K562 (cell line): ENCODE data around the gene B3GAT1.

Source experiments
- BRF2 ChIP-seq: IDR thresholded peaks from 3 replicates; pipeline ENCODE4 v1.6.1; 2011; ENCODE audit warnings: borderline replicate concordance, mild to moderate bottlenecking; ENCODE audit not compliant: insufficient read length, insufficient read depth
- CTCF ChIP-seq, 3 experiments: IDR thresholded peaks in 2 of 3; conservative IDR thresholded peaks in 1 of 3; 2 replicates each; pipeline ENCODE4 v1.5.1; 2011 to 2012; ENCODE audit warnings: low read length in 3 of 3, mild to moderate bottlenecking in 3 of 3, control low read depth in 2 of 3, improper control_type of control experiment in 1 of 3, inconsistent platforms in 1 of 3, low read depth in 1 of 3, mixed read lengths in 1 of 3, moderate library complexity in 1 of 3; ENCODE audit not compliant: insufficient read depth in 2 of 3
- E4F1 ChIP-seq: fragments of 250-450 bp; sonication (Bioruptor Pico); IDR thresholded peaks from 2 replicates; pipeline ENCODE4 v1.5.0; 2021; ENCODE audit warnings: mild to moderate bottlenecking, borderline replicate concordance
- POLR2A ChIP-seq: fragments of 450-650 bp; conservative IDR thresholded peaks from 2 replicates; pipeline ENCODE4 v1.6.1; 2016
- PRPF4 ChIP-seq: fragments of 200-400 bp; formaldehyde crosslinking; IDR thresholded peaks from one replicate; pipeline ENCODE4 v1.6.1; 2017; ENCODE audit warnings: low read length, low read depth, mild to moderate bottlenecking; ENCODE audit not compliant: insufficient read depth, poor library complexity, severe bottlenecking
- RCOR1 ChIP-seq, 2 experiments: IDR thresholded peaks; 2 replicates each; pipeline ENCODE4 v1.6.1; 2012; ENCODE audit warnings: low read depth in 2 of 2, low read length in 2 of 2, borderline replicate concordance in 1 of 2, improper control_type of control experiment in 1 of 2
- ZNF766 ChIP-seq: fragments of 200-800 bp; sonication (Bioruptor generic); conservative IDR thresholded peaks from 2 replicates; pipeline ENCODE4 v1.6.1; 2016; ENCODE audit warnings: missing genetic modification characterization, missing compliant biosample characterization

- no peak for TF ChIP-seq CTCF (IDR thresholded peaks at IDR 0.05 in 2 of 3, conservative IDR thresholded peaks at IDR 0.05 in 1 of 3; ENCODE audit: insufficient read depth in 2 of 3, low read depth in 1 of 3, low read length in 3 of 3)
- no peak for TF ChIP-seq ZNF766 (CRISPR knock-in tag)
- no peak for TF ChIP-seq RCOR1 (IDR thresholded peaks at IDR 0.05; ENCODE audit: borderline replicate concordance in 1 of 2, low read depth in 2 of 2, low read length in 2 of 2)
- TF ChIP-seq PRPF4 = no peak
- TF ChIP-seq BRF2 = no peak
- no peak for TF ChIP-seq E4F1 (CRISPR knock-in tag)
- TF ChIP-seq POLR2A = no peak
Measured at GRCh38 chr11:134342572-134343340, 69.3 kb downstream of the B3GAT1 start.
